Activated T-cell treated with anti-CD3 and anti-CD28 coated beads for 4 hours (primary cell): ENCODE results near the gene MIOS.
A peak's percentile ranks its signal among the peaks of the same experiment; 100 is the strongest.

Experiments
- DNase-seq: peaks from one replicate; pipeline ENCODE4 v3.0.0-alpha.2; 2020

The MIOS gene

GRCh38 chr7:7584653-7585052, 18.0 kb downstream of the MIOS start:
- DNase-seq: no peak

GRCh38 chr7:7585241-7585928, 18.7 kb downstream of the MIOS start:
- DNase-seq: no peak

GRCh38 chr7:7595451-7595850, 28.8 kb downstream of the MIOS start:
- DNase-seq: no peak

GRCh38 chr7:7596176-7596575, 29.5 kb downstream of the MIOS start:
- no peak for DNase-seq

- DNase-seq: no peak
These were observed 40.3 kb downstream of the MIOS start for GRCh38 chr7:7607010-7607409.

- DNase-seq: no peak
These were observed 42.6 kb downstream of the MIOS start for GRCh38 chr7:7609330-7609729.

- no peak for DNase-seq
These were observed 45.8 kb downstream of the MIOS start for GRCh38 chr7:7612519-7612918.

GRCh38 chr7:7613210-7613609, 46.5 kb downstream of the MIOS start:
- DNase-seq: no peak

- DNase-seq: no peak
These were observed 47.5 kb downstream of the MIOS start for GRCh38 chr7:7614018-7614741.

GRCh38 chr7:7617550-7617949, 50.9 kb downstream of the MIOS start:
- DNase-seq: no peak

GRCh38 chr7:7618410-7618809, 51.7 kb downstream of the MIOS start:
- DNase-seq: no peak

GRCh38 chr7:7620236-7620635, 53.6 kb downstream of the MIOS start:
- DNase-seq: no peak

GRCh38 chr7:7620644-7621210, 54.0 kb downstream of the MIOS start:
- no peak for DNase-seq

GRCh38 chr7:7628476-7628875, 61.8 kb downstream of the MIOS start:
- DNase-seq: no peak

GRCh38 chr7:7630626-7631329, 64.1 kb downstream of the MIOS start:
- no peak for DNase-seq

GRCh38 chr7:7639421-7639820, 72.7 kb downstream of the MIOS start:
- DNase-seq: no peak

- DNase-seq: peak; percentile 31
These were observed 73.2 kb downstream of the MIOS start for GRCh38 chr7:7639847-7640220.

- peak; percentile 94 for DNase-seq
These were observed 73.8 kb downstream of the MIOS start, which contains the start of gene UMAD1 for GRCh38 chr7:7640221-7641128. UMAD1 (plus strand) TSS chr7:7640752; CDS start chr7:7673372, 32,620 bp downstream.

GRCh38 chr7:7641129-7641663, 74.5 kb downstream of the MIOS start:
- peak; percentile 9 for DNase-seq

- DNase-seq: no peak
These were observed 75.4 kb downstream of the MIOS start for GRCh38 chr7:7642081-7642480.

- DNase-seq: no peak
These were observed 80.9 kb downstream of the MIOS start for GRCh38 chr7:7647495-7648036.

- no peak for DNase-seq
These were observed 84.1 kb downstream of the MIOS start for GRCh38 chr7:7650682-7651206.
